Lung (tissue), 12 donors: Measurements from ENCODE around the gene TRABD. TPM values are rescaled to one million over a fixed set of nuclear protein-coding genes. Genes with fewer than 3 reads are reported as not detected.

Source experiments
- ATAC-seq: fragments of 200-7000 bp; cut with Tn5 transposase; one replicate; pipeline ENCODE4 v1.9.1; 2020; ENCODE audit warnings: moderate number of reproducible peaks; ENCODE audit not compliant: insufficient read depth, low FRiP score
- DNase-seq, 3 donors: peaks; one replicate each; pipeline ENCODE4 v3.0.0-alpha.2; 2013 to 2017
- H3K27ac ChIP-seq, 2 donors: one replicate each; pipeline ENCODE4 v1.5.1; 2013; ENCODE audit warnings: mild to moderate bottlenecking in 2 of 2, moderate library complexity in 2 of 2, control low read depth in 1 of 2, inconsistent platforms in 1 of 2, low read depth in 1 of 2, low read length in 1 of 2
- H3K27me3 ChIP-seq, 3 donors: one replicate each; pipeline ENCODE4 v1.5.1; 2013; ENCODE audit warnings: low read length in 2 of 3; ENCODE audit not compliant: control insufficient read depth in 3 of 3, insufficient read depth in 3 of 3
- H3K36me3 ChIP-seq, 4 donors: one replicate each; pipeline ENCODE4 v1.5.1; 2013; ENCODE audit warnings: low read length in 4 of 4, mild to moderate bottlenecking in 1 of 4, moderate library complexity in 1 of 4; ENCODE audit not compliant: control insufficient read depth in 4 of 4, insufficient read depth in 4 of 4
- H3K4me1 ChIP-seq, 5 donors: one replicate each; pipeline ENCODE4 v1.5.1; 2013; ENCODE audit warnings: low read length in 5 of 5, mild to moderate bottlenecking in 2 of 5, moderate library complexity in 1 of 5; ENCODE audit not compliant: control insufficient read depth in 5 of 5, insufficient read depth in 5 of 5
- H3K4me3 ChIP-seq: one replicate; pipeline ENCODE4 v1.5.1; 2013; ENCODE audit warnings: mild to moderate bottlenecking, control low read depth, moderate library complexity
- H3K9ac ChIP-seq, 2 donors: one replicate each; pipeline ENCODE4 v1.5.1; 2013; ENCODE audit warnings: low read length in 2 of 2, control low read depth in 1 of 2; ENCODE audit not compliant: insufficient read depth in 1 of 2
- H3K9me3 ChIP-seq, 4 donors: one replicate each; pipeline ENCODE4 v1.5.1; 2013; ENCODE audit warnings: low read length in 3 of 4, mild to moderate bottlenecking in 1 of 4, moderate library complexity in 1 of 4; ENCODE audit not compliant: control insufficient read depth in 4 of 4, insufficient read depth in 3 of 4
- WGBS, 2 donors: extraction: QIAGEN DNeasy Blood & Tissue Kit; methylation state at CpG; one replicate each; pipeline ENCODE4 v1.1.7; 2013; 5-methylcytosine and 5-hydroxymethylcytosine counted together
- polyA plus RNA-seq, 2 donors: library from polyadenylated mRNA; stranded (reverse); fragments of 200-250 nt; gene quantifications; one replicate each; pipeline ENCODE4 v1.2.1, GENCODE V29; 2013
- total RNA-seq, 2 donors: library from RNA; depleted of rRNA in 1 of 2; stranded (reverse); fragments of >200 nt in 1 of 2; gene quantifications; one replicate each; pipeline ENCODE4 v1.2.1, GENCODE V29; 2014 to 2021
- TF ChIP-seq, protein P1 (sequence below): IDR thresholded peaks from 2 replicates; pipeline ENCODE4 v1.5.1; 2012; ENCODE audit warnings: mild to moderate bottlenecking; ENCODE audit errors: control extremely low read depth, extremely low read depth
- donor health status: control.
- donor health status: control.
- donor health status: Bipolar disorder and iron deficiency.
- donor health status: healthy.
- donor health status: DM: yes; HTN: yes; CAD: no.

TRABD gene
- total and polyA plus RNA-seq, 4 donors = 16.2 to 72.7 (median 62.2) TPM

DNA sequence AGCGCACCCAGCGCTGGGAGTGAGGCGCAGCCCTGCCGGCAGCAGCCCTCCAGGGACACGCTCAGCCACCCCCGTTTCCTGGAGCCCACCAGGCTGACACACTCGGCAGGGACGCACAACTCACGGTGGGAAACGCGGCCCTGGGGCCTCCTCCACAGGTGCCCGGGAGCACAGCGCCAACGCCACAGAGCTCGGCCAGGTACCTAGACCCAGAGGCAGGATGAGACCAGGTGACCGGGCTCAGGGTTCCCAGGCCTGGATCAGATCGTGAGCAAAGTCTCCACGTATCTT lies 41.1 kb downstream of the TRABD start:
- WGBS, 2 donors = 95% methylated on average over 18 of the region's 18 CpGs
- DNase-seq = no peak
- Histone ChIP-seq H3K4me3 (no peak overlapping the region), H3K4me1 (no peaks in the 10 kb centered on the region), H3K9me3 (no peaks in the 10 kb centered on the region), H3K9ac (no peak overlapping the region), H3K27ac (no peak overlapping the region), H3K27me3 (no peaks in the 10 kb centered on the region), H3K36me3 (peaks cover 4 to 73% (median 28%) of the 10 kb centered on the region in 4 donors)
- TF ChIP-seq, protein P1, sequence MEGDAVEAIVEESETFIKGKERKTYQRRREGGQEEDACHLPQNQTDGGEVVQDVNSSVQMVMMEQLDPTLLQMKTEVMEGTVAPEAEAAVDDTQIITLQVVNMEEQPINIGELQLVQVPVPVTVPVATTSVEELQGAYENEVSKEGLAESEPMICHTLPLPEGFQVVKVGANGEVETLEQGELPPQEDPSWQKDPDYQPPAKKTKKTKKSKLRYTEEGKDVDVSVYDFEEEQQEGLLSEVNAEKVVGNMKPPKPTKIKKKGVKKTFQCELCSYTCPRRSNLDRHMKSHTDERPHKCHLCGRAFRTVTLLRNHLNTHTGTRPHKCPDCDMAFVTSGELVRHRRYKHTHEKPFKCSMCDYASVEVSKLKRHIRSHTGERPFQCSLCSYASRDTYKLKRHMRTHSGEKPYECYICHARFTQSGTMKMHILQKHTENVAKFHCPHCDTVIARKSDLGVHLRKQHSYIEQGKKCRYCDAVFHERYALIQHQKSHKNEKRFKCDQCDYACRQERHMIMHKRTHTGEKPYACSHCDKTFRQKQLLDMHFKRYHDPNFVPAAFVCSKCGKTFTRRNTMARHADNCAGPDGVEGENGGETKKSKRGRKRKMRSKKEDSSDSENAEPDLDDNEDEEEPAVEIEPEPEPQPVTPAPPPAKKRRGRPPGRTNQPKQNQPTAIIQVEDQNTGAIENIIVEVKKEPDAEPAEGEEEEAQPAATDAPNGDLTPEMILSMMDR = no peak
- no peak for ATAC-seq

DNA sequence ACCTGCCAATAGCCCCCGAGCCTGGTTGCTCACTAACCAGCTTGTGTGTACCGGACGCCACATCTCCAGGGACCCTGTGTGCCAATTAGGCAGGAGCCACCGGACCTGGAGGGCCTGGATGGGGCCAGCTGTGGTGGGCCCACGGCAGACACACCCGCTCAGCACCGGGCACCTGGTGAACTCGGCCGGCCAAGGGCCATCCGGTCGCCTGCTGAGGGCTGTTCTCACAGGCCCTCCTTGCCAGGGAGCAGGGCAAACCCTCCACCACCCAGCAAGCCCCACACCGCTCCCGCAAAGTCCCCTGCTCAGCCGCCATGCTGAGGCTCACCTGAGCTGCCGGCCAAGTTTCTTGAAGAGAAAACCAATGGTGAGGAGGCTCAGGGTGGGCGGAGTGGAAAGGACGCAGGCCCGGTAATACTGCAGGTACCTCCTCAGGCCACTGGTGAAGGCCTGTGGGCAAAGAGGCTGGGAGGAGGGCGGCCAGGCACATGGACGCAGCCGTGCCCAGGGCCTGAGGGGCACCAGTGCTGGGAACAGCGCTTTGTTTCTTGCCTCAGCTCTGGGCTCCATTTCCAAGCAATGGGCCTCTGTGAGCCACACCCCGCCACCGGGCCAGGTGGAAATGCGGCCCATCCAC lies 42.0 kb downstream of the TRABD start:
- ATAC-seq (no peak), DNase-seq (no peak)

DNA sequence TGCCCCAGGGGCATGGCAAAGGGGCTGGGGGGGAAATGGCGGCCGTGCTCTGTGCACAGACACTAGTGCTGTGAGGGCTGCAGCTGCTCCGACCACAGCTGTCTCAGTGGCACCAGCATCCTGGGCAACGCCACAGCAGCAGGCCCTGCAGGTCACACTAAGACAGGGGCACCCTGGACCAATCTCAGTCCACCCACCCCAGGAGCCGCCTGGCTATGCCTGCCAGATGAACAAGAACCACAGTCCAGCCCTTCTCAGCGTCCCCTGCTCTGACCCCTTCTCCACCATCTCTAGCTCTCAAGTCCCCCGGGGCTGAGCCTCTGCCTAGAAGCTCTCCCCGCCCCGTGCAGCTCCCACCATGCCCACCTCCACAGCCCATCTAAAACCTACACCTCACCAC lies 42.7 kb downstream of the TRABD start:
- H3K27ac ChIP-seq = no peak overlapping the region
- ATAC-seq = no peak
- H3K4me1 ChIP-seq = no peaks in the 10 kb centered on the region
- no peak overlapping the region for H3K4me3 ChIP-seq
- H3K36me3 ChIP-seq = peaks cover 4 to 70% (median 25%) of the 10 kb centered on the region in 4 donors
- TF ChIP-seq, protein P1 = no peak
- H3K9ac ChIP-seq = no peak overlapping the region
- WGBS, 2 donors = 97 to 100% methylated on average over 9 of the region's 9 CpGs
- no peaks in the 10 kb centered on the region for H3K9me3 ChIP-seq
- no peaks in the 10 kb centered on the region for H3K27me3 ChIP-seq
- DNase-seq = no peak

More for the DNA sequence above, 42.0 kb downstream of the TRABD start:
- no peak overlapping the region for H3K27ac ChIP-seq
- no peak overlapping the region for H3K4me3 ChIP-seq
- TF ChIP-seq, protein P1 = no peak
- peaks cover 4 to 70% (median 27%) of the 10 kb centered on the region in 4 donors for H3K36me3 ChIP-seq
- no peaks in the 10 kb centered on the region for H3K27me3 ChIP-seq
- WGBS, 2 donors = 96 to 100% methylated on average over 18 to 25 of the region's 25 CpGs
- no peaks in the 10 kb centered on the region for H3K9me3 ChIP-seq
- H3K9ac ChIP-seq = no peak overlapping the region
- no peaks in the 10 kb centered on the region for H3K4me1 ChIP-seq

DNA sequence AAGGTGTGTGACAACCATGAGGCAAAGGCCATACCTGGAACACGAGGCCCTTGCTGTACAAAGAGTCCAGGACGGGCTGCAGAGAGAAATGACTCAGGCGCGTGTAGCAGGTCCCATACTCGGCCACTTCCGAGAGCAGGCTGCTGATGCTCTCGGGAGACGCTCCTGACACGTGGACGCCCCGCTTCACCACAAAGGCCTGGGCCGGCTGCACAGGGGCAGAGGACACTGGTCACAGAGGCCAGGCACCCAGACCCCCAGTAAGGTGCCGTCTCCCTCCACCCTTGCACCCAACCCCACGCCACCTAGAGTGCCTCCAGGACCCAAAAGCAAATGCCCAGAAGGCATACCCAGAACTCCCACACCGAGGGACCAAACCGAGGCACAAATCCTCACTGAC lies 43.7 kb downstream of the TRABD start:
- ATAC-seq = no peak
- H3K36me3 ChIP-seq = peaks cover 0 to 63% (median 21%) of the 10 kb centered on the region in 4 donors
- no peaks in the 10 kb centered on the region for H3K9me3 ChIP-seq
- TF ChIP-seq, protein P1 = no peak
- DNase-seq = no peak
- 97% methylated on average over 16 of the region's 16 CpGs for WGBS, 2 donors
- no peaks in the 10 kb centered on the region for H3K27me3 ChIP-seq
- H3K4me1 ChIP-seq = no peaks in the 10 kb centered on the region
- no peak overlapping the region for H3K9ac ChIP-seq
- H3K27ac ChIP-seq = no peak overlapping the region
- no peak overlapping the region for H3K4me3 ChIP-seq
